HCT116 (cell line): ENCODE measurements around the gene GPRIN2. TPM values are rescaled to one million over a fixed set of nuclear protein-coding genes. Genes with fewer than 3 reads are reported as not detected.

Source experiments
- ATAC-seq: fragments of 200-7000 bp; cut with Tn5 transposase; 2 replicates; pipeline ENCODE4 v1.9.1; 2020; ENCODE audit warnings: mild to moderate bottlenecking, moderate library complexity
- BruUV-seq: library from RNA; stranded (reverse); fragments of 400-500 nt; replicated peaks from 2 replicates; lab custom pipeline; 2021; lab: Mats Ljungman, UMichigan
- CTCF ChIA-PET: fragments of 300-600 bp; sonication (Branson Sonifier 250); formaldehyde crosslinking; loops from one replicate; lab custom pipeline; 2021; ENCODE audit warnings: antibody characterized with exemption; lab: Charles Lee
- POLR2A ChIA-PET: fragments of 300-600, 350-600 bp; sonication (Branson Sonifier 250); formaldehyde crosslinking; loops from one replicate; lab custom pipeline; 2021; ENCODE audit warnings: antibody characterized with exemption; lab: Charles Lee
- RAD21 ChIA-PET, 2 experiments: fragments of 300-600 bp; sonication (Branson Sonifier 250); formaldehyde crosslinking; loops; one replicate each; lab custom pipeline; 2023; ENCODE audit warnings: low total read pairs in 2 of 2; ENCODE audit not compliant: uncharacterized antibody in 2 of 2, unreplicated experiment in 2 of 2, low non-redundant PET in 1 of 2; lab: Charles Lee
- DNase-seq: peaks from one replicate; pipeline ENCODE4 v3.0.0-alpha.2; 2010; ENCODE audit warnings: low read depth, low spot score
- H2AFZ ChIP-seq: fragments of 200-600 bp; shearing (Covaris generic), sonication (generic); 2 replicates; pipeline ENCODE4 v1.6.1; 2017; ENCODE audit warnings: low read depth, mixed run types, mixed read lengths, antibody characterized with exemption, low read length; ENCODE audit not compliant: poor library complexity, severe bottlenecking
- H3K27ac ChIP-seq: 2 replicates; pipeline ENCODE4 v1.5.1; 2012; ENCODE audit warnings: low read depth, low read length
- H3K27me3 ChIP-seq: fragments of 200-600 bp; sonication (generic); 2 replicates; pipeline ENCODE4 v1.6.1; 2016; ENCODE audit warnings: mixed run types, low read length, mixed read lengths; ENCODE audit not compliant: insufficient read depth
- H3K36me3 ChIP-seq, 2 experiments: fragments of 200-500 bp in 1 of 2; fragments of 200-600 bp in 1 of 2; sonication (Bioruptor generic) in 1 of 2; sonication (generic) in 1 of 2; 2 replicates each; pipeline versions ENCODE4 v1.5.1 to v1.6.1; 2014 to 2016; ENCODE audit warnings: low read length in 2 of 2, inconsistent platforms in 1 of 2, mixed read lengths in 1 of 2, mixed run types in 1 of 2; ENCODE audit not compliant: insufficient read depth in 2 of 2, control insufficient read depth in 1 of 2
- H3K4me1 ChIP-seq, 2 experiments: fragments of 200-600 bp in 1 of 2; sonication (generic) in 1 of 2; 2 replicates each; pipeline versions ENCODE4 v1.5.1 to v1.6.1; 2012 to 2017; ENCODE audit warnings: low read length in 2 of 2, inconsistent platforms in 1 of 2, mild to moderate bottlenecking in 1 of 2, mixed read lengths in 1 of 2, mixed run types in 1 of 2, moderate library complexity in 1 of 2; ENCODE audit not compliant: insufficient read depth in 2 of 2, control insufficient read depth in 1 of 2
- H3K4me2 ChIP-seq: fragments of 200-600 bp; sonication (generic); 2 replicates; pipeline ENCODE4 v1.6.1; 2017; ENCODE audit warnings: mixed run types, low read length, mixed read lengths
- H3K4me3 ChIP-seq, 2 experiments: fragments of 200-600 bp in 1 of 2; sonication (generic) in 1 of 2; replicated peaks in 1 of 2; 2 replicates each; pipeline ENCODE4 v1.5.1; 2011 to 2016; ENCODE audit warnings: low read length in 2 of 2, control low read depth in 1 of 2, low read depth in 1 of 2, mild to moderate bottlenecking in 1 of 2, mixed read lengths in 1 of 2, mixed run types in 1 of 2
- H3K79me2 ChIP-seq: fragments of 200-600 bp; sonication (generic); 2 replicates; pipeline ENCODE4 v1.6.1; 2017; ENCODE audit warnings: mild to moderate bottlenecking, mixed run types, low read length, moderate library complexity, mixed read lengths; ENCODE audit not compliant: insufficient read depth
- H3K9ac ChIP-seq: fragments of 200-600 bp; sonication (generic); 2 replicates; pipeline ENCODE4 v1.6.1; 2016; ENCODE audit warnings: low read length, mixed read lengths
- H3K9me2 ChIP-seq: fragments of 200-600 bp; sonication (generic), shearing (Covaris generic); 2 replicates; pipeline ENCODE4 v1.6.1; 2017; ENCODE audit warnings: mixed run types, mild to moderate bottlenecking, moderate library complexity; ENCODE audit not compliant: insufficient read depth
- H3K9me3 ChIP-seq, 2 experiments: fragments of 200-500 bp in 1 of 2; fragments of 200-600 bp in 1 of 2; sonication (Bioruptor generic) in 1 of 2; sonication (generic) in 1 of 2; 2 replicates each; pipeline ENCODE4 v1.6.1; 2014 to 2017; ENCODE audit warnings: low read length in 2 of 2, mixed read lengths in 2 of 2, inconsistent platforms in 1 of 2, low read depth in 1 of 2, mild to moderate bottlenecking in 1 of 2, mixed run types in 1 of 2, moderate library complexity in 1 of 2; ENCODE audit not compliant: control insufficient read depth in 1 of 2, insufficient read depth in 1 of 2
- H4K20me1 ChIP-seq: fragments of 200-600 bp; sonication (generic), shearing (Covaris generic); 2 replicates; pipeline ENCODE4 v1.6.1; 2017; ENCODE audit warnings: mixed run types, mild to moderate bottlenecking, moderate library complexity; ENCODE audit not compliant: insufficient read depth
- CBX3 ChIP-seq: IDR thresholded peaks from 2 replicates; pipeline ENCODE4 v1.6.1; 2012; ENCODE audit warnings: low read depth
- EZH2phosphoT487 ChIP-seq: fragments of 200-600 bp; IDR thresholded peaks from 2 replicates; pipeline ENCODE4 v1.6.1; 2018; ENCODE audit warnings: antibody characterized with exemption, borderline replicate concordance
- FOSL1 ChIP-seq: IDR thresholded peaks from 2 replicates; pipeline ENCODE4 v1.6.1; 2012; ENCODE audit warnings: low read depth
- SP1 ChIP-seq: IDR thresholded peaks from 2 replicates; pipeline ENCODE4 v1.6.1; 2012; ENCODE audit warnings: low read depth
- ZBTB33 ChIP-seq: IDR thresholded peaks from 2 replicates; pipeline ENCODE4 v1.6.1; 2011; ENCODE audit warnings: mild to moderate bottlenecking, low read length, moderate library complexity; ENCODE audit not compliant: insufficient replicate concordance; ENCODE audit errors: extremely low read depth
- ZNF274 ChIP-seq: fragments of 200-500 bp; sonication (Bioruptor generic); IDR thresholded peaks from 2 replicates; pipeline ENCODE4 v1.6.1; 2014; ENCODE audit warnings: mild to moderate bottlenecking, low read depth, low read length, inconsistent platforms
- intact Hi-C: fragments of 100-400 bp; cut with micrococcal nuclease; formaldehyde crosslinking; loops from 2 replicates; pipeline ENCODE4 v1.10.0; 2022
- total RNA-seq: library from RNA; stranded (reverse); gene quantifications from one replicate; pipeline ENCODE4 v1.2.1, GENCODE V29; 2021; ENCODE audit not compliant: unreplicated experiment
- TF ChIP-seq, protein P1 (sequence below), 3 experiments: fragments of 200-600 bp in 1 of 3; sonication (generic) in 1 of 3; IDR thresholded peaks in 2 of 3; conservative IDR thresholded peaks in 1 of 3; 2 replicates each; pipeline ENCODE4 v1.5.1; 2012 to 2017; ENCODE audit warnings: low read depth in 2 of 3, low read length in 2 of 3, antibody characterized with exemption in 1 of 3, borderline replicate concordance in 1 of 3, control low read depth in 1 of 3, mild to moderate bottlenecking in 1 of 3, mixed read lengths in 1 of 3, mixed run types in 1 of 3, moderate library complexity in 1 of 3; ENCODE audit not compliant: insufficient read depth in 1 of 3

The GPRIN2 gene
- total RNA-seq, 1 experiment from 2014 or later = 1.7 TPM

DNA sequence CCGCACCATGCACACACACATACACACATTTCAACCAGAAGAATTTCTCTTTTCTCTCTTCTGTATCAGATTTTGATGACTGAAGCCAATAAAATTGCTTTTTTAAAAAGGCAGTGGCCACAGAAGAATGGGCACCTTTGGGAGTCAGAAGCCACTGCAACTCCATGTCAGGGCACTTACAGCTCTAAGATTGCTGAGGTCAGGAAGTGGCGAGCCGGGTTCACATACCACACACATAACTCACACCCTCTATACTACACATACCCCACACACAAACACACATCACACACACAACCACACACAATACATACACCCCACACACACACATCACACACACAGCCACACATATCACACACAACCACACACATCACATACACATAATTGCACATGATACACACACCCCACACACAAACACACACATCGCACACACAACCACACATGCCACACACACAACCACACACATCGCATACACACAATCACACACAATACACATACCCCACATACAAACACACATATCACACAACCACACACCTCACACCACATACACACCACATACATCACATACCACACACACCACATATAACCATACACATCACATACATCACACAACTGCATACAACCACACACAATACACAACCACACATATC lies 31.2 kb downstream of the GPRIN2 start:
- peak overlapping the region; percentile 54 for H3K9ac ChIP-seq
- H3K79me2 ChIP-seq = no peaks in the 10 kb centered on the region
- no peaks in the 10 kb centered on the region for H3K9me2 ChIP-seq
- H3K4me2 ChIP-seq = peak overlapping the region; percentile 56
- H3K4me3 ChIP-seq = no peak overlapping the region; a peak in 1 of 4 replicates
- no TSS peak for BruUV-seq
- H3K36me3 ChIP-seq = no peaks in the 10 kb centered on the region
- H3K9me3 ChIP-seq = peaks cover 0 to 4% of the 10 kb centered on the region in 2 experiments; a peak in 1 of 4 replicates
- ChIA-PET CTCF (no interaction called here), RAD21 (no interaction called here), POLR2A (interaction anchor here (0.9 kb wide), 1 partner anchor 12 kb away, joined by 3 read pairs; no protein-coding TSS in a partner anchor)
- no peaks in the 10 kb centered on the region for H4K20me1 ChIP-seq
- ATAC-seq (peak; percentile 46), DNase-seq (peak; percentile 56)
- TF ChIP-seq ZNF274 (no peak), SP1 (0 out of 2 replicates have a peak, but pooled peaks have one; percentile 13)
- H3K27ac ChIP-seq = peak overlapping the region; percentile 65
- intact Hi-C loops = no loop called here
- no peaks in the 10 kb centered on the region for H3K27me3 ChIP-seq
- H2AFZ ChIP-seq = peak overlapping the region; percentile 79
- H3K4me1 ChIP-seq = peaks cover 29 to 45% of the 10 kb centered on the region in 2 experiments

- no TSS peak for BruUV-seq
- TF ChIP-seq EZH2phosphoT487 (no peak), ZBTB33 (no peak), CBX3 (no peak), FOSL1 (peak; percentile 5; the same call in 1 of the 2 replicates)
- TF ChIP-seq, protein P1, sequence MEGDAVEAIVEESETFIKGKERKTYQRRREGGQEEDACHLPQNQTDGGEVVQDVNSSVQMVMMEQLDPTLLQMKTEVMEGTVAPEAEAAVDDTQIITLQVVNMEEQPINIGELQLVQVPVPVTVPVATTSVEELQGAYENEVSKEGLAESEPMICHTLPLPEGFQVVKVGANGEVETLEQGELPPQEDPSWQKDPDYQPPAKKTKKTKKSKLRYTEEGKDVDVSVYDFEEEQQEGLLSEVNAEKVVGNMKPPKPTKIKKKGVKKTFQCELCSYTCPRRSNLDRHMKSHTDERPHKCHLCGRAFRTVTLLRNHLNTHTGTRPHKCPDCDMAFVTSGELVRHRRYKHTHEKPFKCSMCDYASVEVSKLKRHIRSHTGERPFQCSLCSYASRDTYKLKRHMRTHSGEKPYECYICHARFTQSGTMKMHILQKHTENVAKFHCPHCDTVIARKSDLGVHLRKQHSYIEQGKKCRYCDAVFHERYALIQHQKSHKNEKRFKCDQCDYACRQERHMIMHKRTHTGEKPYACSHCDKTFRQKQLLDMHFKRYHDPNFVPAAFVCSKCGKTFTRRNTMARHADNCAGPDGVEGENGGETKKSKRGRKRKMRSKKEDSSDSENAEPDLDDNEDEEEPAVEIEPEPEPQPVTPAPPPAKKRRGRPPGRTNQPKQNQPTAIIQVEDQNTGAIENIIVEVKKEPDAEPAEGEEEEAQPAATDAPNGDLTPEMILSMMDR (IDR thresholded peaks at IDR 0.05 in 2 of 3, conservative IDR thresholded peaks at IDR 0.05 in 1 of 3; ENCODE audit: borderline replicate concordance in 1 of 3, insufficient read depth in 1 of 3, low read depth in 2 of 3, low read length in 2 of 3) = no peak
- TF ChIP-seq, all 23 proteins: peak for 1
- Histone ChIP-seq H3K36me3 (no peaks in the 10 kb centered on the region), H3K27me3 (no peaks in the 10 kb centered on the region), H3K4me1 (peaks cover 29 to 45% of the 10 kb centered on the region in 2 experiments), H3K9me2 (no peaks in the 10 kb centered on the region), H3K4me3 (peak overlapping the region in 1 of 2 experiments; percentile 5; a peak in 1 of 4 replicates), H3K9me3 (peaks cover 0 to 4% of the 10 kb centered on the region in 2 experiments; a peak in 1 of 4 replicates), H2AFZ (peak overlapping the region; percentile 79), H3K9ac (peak overlapping the region; percentile 54), H3K4me2 (peak overlapping the region; percentile 56), H4K20me1 (no peaks in the 10 kb centered on the region), H3K79me2 (no peaks in the 10 kb centered on the region), H3K27ac (peak overlapping the region; percentile 65)
- ChIA-PET POLR2A (interaction anchor here (0.9 kb wide), 1 partner anchor 12 kb away, joined by 3 read pairs; no protein-coding TSS in a partner anchor), RAD21 (no interaction called here), CTCF (no interaction called here)
- ATAC-seq (peak; percentile 51), DNase-seq (peak; percentile 21)
- intact Hi-C loops = no loop called here
Observed at GRCh38 chr10:46524472-46525176, 31.8 kb downstream of the GPRIN2 start.
